Mesodermal cell (in vitro differentiated cells): ENCODE data around the gene AQR.

Experiments
- H3K27ac ChIP-seq: 2 replicates; pipeline ENCODE4 v1.7.0; 2013; ENCODE audit warnings: mild to moderate bottlenecking, low read depth, low read length, moderate library complexity; ENCODE audit not compliant: severe bottlenecking
- H3K36me3 ChIP-seq: 2 replicates; pipeline ENCODE4 v1.7.1; 2013; ENCODE audit warnings: mild to moderate bottlenecking, low read length, moderate library complexity; ENCODE audit not compliant: control insufficient read depth, insufficient read depth
- H3K4me1 ChIP-seq: one replicate; pipeline ENCODE4 v1.7.1; 2013; ENCODE audit warnings: mild to moderate bottlenecking, low read length; ENCODE audit not compliant: insufficient read depth, control insufficient read depth, poor library complexity, severe bottlenecking
- H3K4me3 ChIP-seq: 2 replicates; pipeline ENCODE4 v1.7.0; 2013; ENCODE audit warnings: low read length, control low read depth, mild to moderate bottlenecking; ENCODE audit not compliant: insufficient read depth, poor library complexity, severe bottlenecking; ENCODE audit errors: extremely low read depth
- H3K9me3 ChIP-seq: 2 replicates; pipeline ENCODE4 v1.7.1; 2013; ENCODE audit warnings: mild to moderate bottlenecking, low read length, moderate library complexity; ENCODE audit not compliant: control insufficient read depth
- WGBS, 2 experiments: methylation state at CpG; one replicate each; pipeline ENCODE4 v1.1.5; 2013; ENCODE audit warnings: missing lambda C conversion rate in 2 of 2; ENCODE audit not compliant: insufficient coverage in 2 of 2; 5-methylcytosine and 5-hydroxymethylcytosine counted together

The AQR gene

GRCh38 chr15:34883633-34884032, 85.9 kb downstream of the AQR start:
- Histone ChIP-seq H3K27ac (no peak overlapping the region), H3K4me1 (no peaks in the 10 kb centered on the region), H3K9me3 (no peaks in the 10 kb centered on the region), H3K4me3 (no peak overlapping the region), H3K36me3 (peaks cover 69% of the 10 kb centered on the region)
- 100% methylated on average over 1 of the region's 2 CpGs for WGBS, 2 experiments

- WGBS, 2 experiments = 100% methylated on average over 1 of the region's 1 CpG; no CpG with 5 or more reads in 1 of the 2 experiments
- Histone ChIP-seq H3K36me3 (peaks cover 66% of the 10 kb centered on the region), H3K9me3 (no peaks in the 10 kb centered on the region), H3K4me1 (no peaks in the 10 kb centered on the region), H3K27ac (no peak overlapping the region), H3K4me3 (no peak overlapping the region)
Observed at GRCh38 chr15:34883042-34883441, 86.5 kb downstream of the AQR start.

DNA sequence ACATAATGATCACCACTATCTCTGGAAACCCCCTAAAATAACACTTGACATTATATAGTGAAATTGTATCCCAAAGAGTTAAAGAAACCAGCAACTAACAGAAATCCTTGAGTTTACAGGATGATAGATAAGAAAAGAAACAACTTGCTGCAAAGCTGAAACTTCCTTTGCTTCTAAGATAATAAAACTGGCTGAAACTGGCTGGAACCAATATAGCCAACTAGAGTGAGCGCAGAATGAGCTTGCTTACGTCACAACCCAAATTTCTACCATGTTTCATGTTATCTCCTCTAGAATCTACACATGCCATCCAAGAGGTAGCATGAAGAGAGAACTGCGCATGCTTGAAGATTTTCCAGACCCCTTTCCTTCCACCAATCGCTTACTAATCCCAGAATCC, 90.4 kb downstream of the AQR start:
- Histone ChIP-seq H3K4me1 (no peaks in the 10 kb centered on the region), H3K27ac (peak overlapping the region; percentile 51), H3K36me3 (peaks cover 57% of the 10 kb centered on the region), H3K9me3 (no peaks in the 10 kb centered on the region), H3K4me3 (no peak overlapping the region)
- WGBS, 2 experiments = 100% methylated on average over 2 of the region's 4 CpGs

GRCh38 chr15:34876640-34877039, 92.9 kb downstream of the AQR start:
- Histone ChIP-seq H3K27ac (no peak overlapping the region), H3K36me3 (peaks cover 48% of the 10 kb centered on the region), H3K4me3 (no peak overlapping the region), H3K9me3 (no peaks in the 10 kb centered on the region), H3K4me1 (no peaks in the 10 kb centered on the region)

DNA sequence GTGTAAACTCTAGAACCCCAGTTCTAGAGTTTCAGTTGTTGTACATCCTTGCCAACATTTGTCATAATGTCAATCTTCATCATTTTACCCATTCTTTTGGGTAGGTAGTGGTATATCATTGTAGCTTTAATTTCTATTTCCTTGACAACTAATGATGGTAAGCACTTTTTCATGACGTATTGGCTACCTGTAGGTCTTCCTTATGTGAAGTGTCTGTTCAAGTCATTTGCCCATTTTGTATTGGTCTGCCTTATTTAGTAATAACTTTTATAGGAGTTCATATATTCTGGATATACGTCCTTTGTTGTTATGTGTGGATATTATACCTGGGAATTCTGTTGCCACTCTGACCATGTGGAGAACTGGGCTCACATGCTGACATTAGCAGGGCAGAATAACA, 100.4 kb downstream of the AQR start:
- Histone ChIP-seq H3K4me1 (no peaks in the 10 kb centered on the region), H3K27ac (no peak overlapping the region), H3K9me3 (peaks cover 9% of the 10 kb centered on the region), H3K36me3 (peaks cover 53% of the 10 kb centered on the region), H3K4me3 (no peak overlapping the region)
- WGBS, 2 experiments = 80 to 100% methylated on average over 1 of the region's 2 CpGs

DNA sequence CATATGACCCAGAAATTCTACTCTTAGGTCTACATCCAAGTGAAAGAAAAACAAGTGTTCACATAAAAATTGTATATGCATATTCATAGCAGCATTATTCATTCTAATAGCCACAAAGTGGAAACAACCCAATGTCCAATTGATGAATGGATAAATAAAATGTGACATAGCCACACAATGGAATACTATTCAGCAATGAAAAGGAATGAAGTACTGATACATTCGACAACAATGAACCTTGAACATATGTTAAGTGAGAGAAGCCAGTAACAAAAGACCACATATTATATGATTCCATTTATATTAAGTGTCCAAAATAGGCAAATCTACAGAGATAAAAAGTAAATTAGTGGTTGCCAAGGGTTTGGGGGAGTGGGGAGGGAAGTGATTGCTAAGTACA, 104.0 kb downstream of the AQR start:
- WGBS, 2 experiments = no CpG with 5 or more reads among the region's 1 CpG
- no peak overlapping the region for H3K27ac ChIP-seq
- H3K4me1 ChIP-seq = no peaks in the 10 kb centered on the region
- H3K36me3 ChIP-seq = peaks cover 60% of the 10 kb centered on the region
- H3K9me3 ChIP-seq = peaks cover 9% of the 10 kb centered on the region
- no peak overlapping the region for H3K4me3 ChIP-seq

DNA sequence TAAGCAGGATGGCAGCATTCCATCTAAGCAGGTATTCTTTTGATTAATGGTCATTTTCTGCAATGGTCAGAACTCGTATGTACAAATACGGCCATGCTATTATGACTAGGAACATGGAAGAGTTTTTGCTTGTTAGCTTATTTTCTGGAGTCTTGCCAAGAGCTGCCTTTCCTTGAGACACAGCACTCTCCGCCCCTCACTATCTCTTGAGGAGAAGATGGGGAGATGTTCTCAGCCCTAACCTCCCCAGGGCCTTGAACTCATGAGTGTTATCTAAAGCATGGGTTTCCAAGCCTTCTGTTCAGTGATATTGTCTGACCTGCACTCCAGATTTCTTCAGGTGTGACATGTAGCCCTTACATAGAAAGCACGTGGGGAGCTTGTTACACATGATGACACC, 108.3 kb downstream of the AQR start:
- Histone ChIP-seq H3K36me3 (peaks cover 62% of the 10 kb centered on the region), H3K4me1 (no peaks in the 10 kb centered on the region), H3K4me3 (no peak overlapping the region), H3K9me3 (no peaks in the 10 kb centered on the region), H3K27ac (no peak overlapping the region)
- 83 to 100% methylated on average over 1 to 3 of the region's 4 CpGs for WGBS, 2 experiments

GRCh38 chr15:34855893-34856292, 113.6 kb downstream of the AQR start:
- Histone ChIP-seq H3K4me1 (no peaks in the 10 kb centered on the region), H3K27ac (no peak overlapping the region), H3K36me3 (peaks cover 49% of the 10 kb centered on the region), H3K4me3 (no peak overlapping the region), H3K9me3 (no peaks in the 10 kb centered on the region)

GRCh38 chr15:34855413-34855812, 114.1 kb downstream of the AQR start:
- Histone ChIP-seq H3K27ac (no peak overlapping the region), H3K36me3 (peaks cover 46% of the 10 kb centered on the region), H3K4me1 (no peaks in the 10 kb centered on the region), H3K9me3 (no peaks in the 10 kb centered on the region), H3K4me3 (no peak overlapping the region)
- WGBS, 2 experiments = 83 to 100% methylated on average over 1 of the region's 1 CpG

GRCh38 chr15:34854232-34854631, 115.3 kb downstream of the AQR start:
- WGBS, 2 experiments = 88% methylated on average over 1 of the region's 2 CpGs
- Histone ChIP-seq H3K4me3 (no peak overlapping the region), H3K27ac (no peak overlapping the region)

GRCh38 chr15:34853001-34853758, 116.4 kb downstream of the AQR start:
- Histone ChIP-seq H3K27ac (no peak overlapping the region), H3K4me3 (no peak overlapping the region), H3K36me3 (peaks cover 34% of the 10 kb centered on the region), H3K4me1 (no peaks in the 10 kb centered on the region), H3K9me3 (no peaks in the 10 kb centered on the region)
- 86 to 89% methylated on average over 1 to 2 of the region's 2 CpGs for WGBS, 2 experiments

More at GRCh38 chr15:34854232-34854631, 115.3 kb downstream of the AQR start:
- Histone ChIP-seq H3K36me3 (peaks cover 41% of the 10 kb centered on the region), H3K4me1 (no peaks in the 10 kb centered on the region), H3K9me3 (no peaks in the 10 kb centered on the region)
